Upper lobe of left lung (tissue), 4 donors: Measurements from ENCODE around the gene FOXP1.

Experiments
- POLR2AphosphoS5 ChIP-seq, 2 donors: sonication (generic); formaldehyde crosslinking; IDR thresholded peaks; one replicate each; pipeline ENCODE4 v1.5.1; 2017; ENCODE audit warnings: antibody characterized with exemption in 2 of 2
- TF ChIP-seq, protein P1 (sequence below), 6 experiments: fragments of 450-650 bp in 4 of 6; fragments of 200-600 bp in 2 of 6; sonication (generic) in 2 of 6; IDR thresholded peaks; one replicate each; pipeline ENCODE4 v1.5.1; 2016 to 2019; ENCODE audit warnings: antibody characterized with exemption in 6 of 6

DNA sequence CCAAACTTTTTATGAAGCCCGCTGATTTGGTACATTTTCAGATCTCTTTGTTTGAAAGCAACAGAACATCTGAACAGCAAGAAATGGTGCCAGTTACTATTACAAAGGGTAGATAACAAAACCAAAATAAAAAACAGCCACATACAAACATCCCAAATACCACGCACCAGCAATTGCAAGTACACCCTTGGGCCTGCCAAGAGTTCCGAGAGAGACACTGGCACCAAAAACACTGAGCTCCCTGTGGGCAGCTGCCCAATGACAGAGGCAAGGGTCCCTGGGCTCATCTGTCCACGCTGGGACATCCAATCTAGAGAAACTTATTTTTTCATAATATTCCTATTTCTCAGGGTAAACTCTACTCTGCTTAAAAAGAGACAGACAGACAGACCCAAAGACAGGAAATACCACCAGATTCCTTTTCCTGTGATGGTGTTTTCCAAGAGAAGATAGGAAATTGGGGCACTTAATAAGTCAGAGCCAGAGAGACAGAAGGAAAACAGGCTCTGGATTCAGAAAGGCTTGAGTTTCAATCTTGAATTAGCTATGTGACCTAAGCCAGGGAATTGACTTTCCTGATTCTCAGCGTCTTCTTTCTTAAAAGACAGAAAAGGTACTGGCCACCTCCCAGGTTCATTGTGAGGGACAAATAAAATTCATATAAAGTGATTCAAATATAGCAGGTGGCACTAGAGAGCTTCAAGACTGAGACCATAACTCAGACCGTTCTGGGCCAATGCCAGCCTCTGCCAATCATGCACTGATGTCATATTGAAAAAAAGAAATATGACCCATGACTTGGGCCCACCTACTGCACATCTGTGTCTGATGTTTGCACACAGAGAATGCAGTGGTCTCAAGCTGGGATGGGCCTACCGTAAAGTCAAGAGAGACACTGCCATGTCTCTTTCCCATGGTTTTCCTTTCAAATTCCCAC is 61.3 kb downstream of the FOXP1 start:
- no peak for TF ChIP-seq POLR2AphosphoS5 (IDR thresholded peaks at IDR 0.05)
- TF ChIP-seq, protein P1, sequence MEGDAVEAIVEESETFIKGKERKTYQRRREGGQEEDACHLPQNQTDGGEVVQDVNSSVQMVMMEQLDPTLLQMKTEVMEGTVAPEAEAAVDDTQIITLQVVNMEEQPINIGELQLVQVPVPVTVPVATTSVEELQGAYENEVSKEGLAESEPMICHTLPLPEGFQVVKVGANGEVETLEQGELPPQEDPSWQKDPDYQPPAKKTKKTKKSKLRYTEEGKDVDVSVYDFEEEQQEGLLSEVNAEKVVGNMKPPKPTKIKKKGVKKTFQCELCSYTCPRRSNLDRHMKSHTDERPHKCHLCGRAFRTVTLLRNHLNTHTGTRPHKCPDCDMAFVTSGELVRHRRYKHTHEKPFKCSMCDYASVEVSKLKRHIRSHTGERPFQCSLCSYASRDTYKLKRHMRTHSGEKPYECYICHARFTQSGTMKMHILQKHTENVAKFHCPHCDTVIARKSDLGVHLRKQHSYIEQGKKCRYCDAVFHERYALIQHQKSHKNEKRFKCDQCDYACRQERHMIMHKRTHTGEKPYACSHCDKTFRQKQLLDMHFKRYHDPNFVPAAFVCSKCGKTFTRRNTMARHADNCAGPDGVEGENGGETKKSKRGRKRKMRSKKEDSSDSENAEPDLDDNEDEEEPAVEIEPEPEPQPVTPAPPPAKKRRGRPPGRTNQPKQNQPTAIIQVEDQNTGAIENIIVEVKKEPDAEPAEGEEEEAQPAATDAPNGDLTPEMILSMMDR (IDR thresholded peaks at IDR 0.05) = no peak
